Neuronal stem cell (in vitro differentiated cells): ENCODE measurements around the gene DNHD1.

Experiments
- DNase-seq: peaks from one replicate; pipeline ENCODE4 v3.0.0-alpha.2; 2013; ENCODE audit warnings: low spot score
- H2AFZ ChIP-seq: one replicate; pipeline ENCODE4 v1.6.1; 2013; ENCODE audit warnings: mild to moderate bottlenecking, low read length, inconsistent platforms
- H2AK5ac ChIP-seq: 2 replicates; pipeline ENCODE4 v1.6.1; 2013; ENCODE audit warnings: low read depth, mild to moderate bottlenecking, inconsistent platforms, low read length, moderate library complexity, mixed read lengths
- H2BK120ac ChIP-seq: 2 replicates; pipeline ENCODE4 v1.6.1; 2013; ENCODE audit warnings: low read depth, mild to moderate bottlenecking, inconsistent platforms, low read length, moderate library complexity, mixed read lengths
- H2BK12ac ChIP-seq: one replicate; pipeline ENCODE4 v1.6.1; 2013; ENCODE audit warnings: low read length, inconsistent platforms
- H2BK15ac ChIP-seq: 2 replicates; pipeline ENCODE4 v1.6.1; 2013; ENCODE audit warnings: mild to moderate bottlenecking, low read length, inconsistent platforms, mixed read lengths
- H2BK5ac ChIP-seq: one replicate; pipeline ENCODE4 v1.6.1; 2013; ENCODE audit warnings: inconsistent platforms, mild to moderate bottlenecking, low read length, moderate library complexity
- H3K14ac ChIP-seq: one replicate; pipeline ENCODE4 v1.6.1; 2013; ENCODE audit warnings: low read length, inconsistent platforms
- H3K18ac ChIP-seq: 2 replicates; pipeline ENCODE4 v1.6.1; 2013; ENCODE audit warnings: low read length, inconsistent platforms
- H3K23ac ChIP-seq: 2 replicates; pipeline ENCODE4 v1.6.1; 2013; ENCODE audit warnings: low read depth, mild to moderate bottlenecking, mixed read lengths, low read length, inconsistent platforms; ENCODE audit not compliant: poor library complexity
- H3K27ac ChIP-seq: replicated peaks from 3 replicates; pipeline ENCODE4 v1.5.1; 2013; ENCODE audit warnings: low read length, inconsistent platforms
- H3K27me3 ChIP-seq, 3 experiments: 2 replicates each; pipeline ENCODE4 v1.6.1; 2013; ENCODE audit warnings: low read length in 3 of 3, mild to moderate bottlenecking in 2 of 3, inconsistent platforms in 1 of 3, low read depth in 1 of 3, mixed read lengths in 1 of 3, moderate library complexity in 1 of 3; ENCODE audit not compliant: control insufficient read depth in 3 of 3, insufficient read depth in 3 of 3
- H3K36me3 ChIP-seq, 2 donors: replicated peaks in 1 of 2; 2 replicates each; pipeline ENCODE4 v1.6.1; 2013; ENCODE audit warnings: low read length in 2 of 2; ENCODE audit not compliant: control insufficient read depth in 2 of 2, insufficient read depth in 2 of 2
- H3K4ac ChIP-seq: 2 replicates; pipeline ENCODE4 v1.6.1; 2013; ENCODE audit warnings: inconsistent platforms, mild to moderate bottlenecking, low read length, moderate library complexity
- H3K4me1 ChIP-seq, 2 donors: 1 replicate in 1 of 2; 2 replicates in 1 of 2; pipeline ENCODE4 v1.6.1; 2013; ENCODE audit warnings: low read length in 2 of 2, low read depth in 1 of 2; ENCODE audit not compliant: control insufficient read depth in 2 of 2, insufficient read depth in 1 of 2
- H3K4me2 ChIP-seq: one replicate; pipeline ENCODE4 v1.6.1; 2013; ENCODE audit warnings: mild to moderate bottlenecking, low read length, inconsistent platforms; ENCODE audit not compliant: insufficient read depth, poor library complexity, severe bottlenecking
- H3K4me3 ChIP-seq, 2 donors: 2 replicates each; pipeline ENCODE4 v1.5.1; 2013; ENCODE audit warnings: low read length in 2 of 2, mild to moderate bottlenecking in 2 of 2, inconsistent platforms in 1 of 2, moderate library complexity in 1 of 2
- H3K79me1 ChIP-seq: one replicate; pipeline ENCODE4 v1.6.1; 2013; ENCODE audit warnings: low read depth, mild to moderate bottlenecking, inconsistent platforms, low read length, moderate library complexity
- H3K9ac ChIP-seq: one replicate; pipeline ENCODE4 v1.6.1; 2013; ENCODE audit warnings: mild to moderate bottlenecking, low read depth, low read length, inconsistent platforms; ENCODE audit not compliant: poor library complexity
- H3K9me3 ChIP-seq, 2 donors: replicated peaks in 1 of 2; 2 replicates each; pipeline versions ENCODE3 to v1.6.1; 2013; ENCODE audit warnings: low read length in 2 of 2, mild to moderate bottlenecking in 2 of 2, inconsistent platforms in 1 of 2, low read depth in 1 of 2, mixed read lengths in 1 of 2, moderate library complexity in 1 of 2; ENCODE audit not compliant: control insufficient read depth in 2 of 2, insufficient read depth in 1 of 2
- H4K8ac ChIP-seq: one replicate; pipeline ENCODE4 v1.6.1; 2013; ENCODE audit warnings: low read depth, mild to moderate bottlenecking, inconsistent platforms, low read length, moderate library complexity
- H4K91ac ChIP-seq: one replicate; pipeline ENCODE4 v1.6.1; 2013; ENCODE audit warnings: low read length, low read depth, mild to moderate bottlenecking, inconsistent platforms; ENCODE audit not compliant: poor library complexity
- WGBS, 2 donors: extraction: QIAGEN DNeasy Blood & Tissue Kit; methylation state at CpG; one replicate each; pipeline ENCODE4 v1.1.7; 2013; ENCODE audit warnings: missing lambda C conversion rate in 2 of 2, mixed read lengths in 1 of 2; ENCODE audit not compliant: insufficient read length in 2 of 2, insufficient replicate concordance in 1 of 2; ENCODE audit errors: extremely low coverage in 2 of 2; 5-methylcytosine and 5-hydroxymethylcytosine counted together

Gene DNHD1

DNA sequence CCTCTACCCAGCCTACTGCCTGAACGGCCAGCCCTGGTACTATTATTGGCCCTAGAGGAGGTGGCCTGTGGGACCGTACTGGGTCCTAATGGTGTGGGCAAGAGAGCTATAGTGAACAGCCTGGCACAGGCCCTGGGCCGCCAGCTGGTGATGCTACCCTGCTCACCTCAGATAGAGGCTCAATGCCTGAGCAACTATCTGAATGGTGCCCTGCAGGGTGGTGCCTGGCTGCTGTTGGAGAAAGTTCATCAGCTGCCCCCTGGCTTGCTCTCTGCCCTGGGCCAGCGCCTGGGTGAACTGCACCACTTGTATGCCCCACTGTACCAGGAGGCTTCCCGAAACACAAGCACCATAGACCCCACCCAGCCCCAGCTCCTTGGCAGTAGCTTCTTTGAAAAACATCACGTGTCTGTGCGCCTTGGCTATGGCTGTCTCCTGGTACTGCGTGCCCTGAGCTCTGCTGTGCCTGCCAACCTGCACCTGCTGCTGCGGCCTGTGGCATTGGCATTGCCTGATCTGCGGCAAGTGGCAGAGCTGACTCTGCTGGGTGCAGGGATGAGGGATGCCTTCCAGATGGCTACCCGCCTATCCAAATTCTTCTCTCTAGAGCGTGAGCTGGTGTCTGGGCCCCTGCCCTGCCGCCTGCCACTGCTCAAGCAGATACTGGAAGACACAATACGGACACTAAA, 49.0 kb downstream of the DNHD1 start:
- Histone ChIP-seq H3K4ac (no peak overlapping the region), H2BK15ac (no peak overlapping the region), H3K23ac (peak overlapping the region; percentile 45), H3K4me3 (peak overlapping the region in 1 of 2 donors; percentile 24), H2BK120ac (no peak overlapping the region), H2BK5ac (no peak overlapping the region), H4K8ac (no peak overlapping the region), H3K14ac (no peak overlapping the region), H3K4me1 (peaks cover 0 to 2% of the 10 kb centered on the region in 2 donors), H3K36me3 (peaks cover 4 to 21% of the 10 kb centered on the region in 2 donors), H2AFZ (no peak overlapping the region), H3K27ac (no peak overlapping the region), H3K79me1 (no peaks in the 10 kb centered on the region), H4K91ac (no peak overlapping the region), H3K9me3 (no peaks in the 10 kb centered on the region), H2AK5ac (no peak overlapping the region), H3K18ac (no peak overlapping the region), H3K9ac (no peak overlapping the region), H2BK12ac (no peak overlapping the region), H3K4me2 (no peak overlapping the region), H3K27me3 (no peaks in the 10 kb centered on the region)
- no CpG with 5 or more reads among the region's 14 CpGs for WGBS, 2 donors
- no peak for DNase-seq

DNA sequence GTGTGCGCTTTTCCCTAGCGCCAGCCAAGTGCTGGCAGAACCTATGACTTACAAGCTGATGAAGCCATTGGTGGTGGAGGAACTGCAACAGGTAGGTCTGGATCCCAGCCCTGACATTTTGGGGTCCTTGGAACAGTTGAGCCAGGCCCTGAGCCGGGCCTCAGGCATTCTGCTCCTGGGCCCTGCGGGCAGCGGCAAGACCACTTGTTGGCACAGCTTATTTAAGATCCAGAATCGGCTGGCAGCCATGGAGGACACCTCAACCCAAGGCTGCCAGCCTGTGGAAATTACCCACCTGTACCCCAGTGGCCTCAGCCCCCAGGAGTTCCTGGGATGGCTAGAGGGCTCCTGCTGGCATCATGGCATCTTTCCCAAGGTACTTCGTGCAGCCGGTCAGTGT, 49.7 kb downstream of the DNHD1 start:
- no CpG with 5 or more reads among the region's 8 CpGs for WGBS, 2 donors
- no peak overlapping the region for H3K4me3 ChIP-seq
- no peak overlapping the region for H4K91ac ChIP-seq
- no peak overlapping the region for H3K18ac ChIP-seq
- no peak overlapping the region for H3K4ac ChIP-seq
- no peak overlapping the region for H4K8ac ChIP-seq
- H3K36me3 ChIP-seq: peaks cover 4 to 21% of the 10 kb centered on the region in 2 donors
- no peaks in the 10 kb centered on the region for H3K27me3 ChIP-seq
- no peak overlapping the region for H2AK5ac ChIP-seq
- no peak overlapping the region for H2BK12ac ChIP-seq
- H2AFZ ChIP-seq: no peak overlapping the region
- H3K23ac ChIP-seq: no peak overlapping the region
- no peaks in the 10 kb centered on the region for H3K79me1 ChIP-seq
- no peak overlapping the region for H3K27ac ChIP-seq
- no peaks in the 10 kb centered on the region for H3K9me3 ChIP-seq
- DNase-seq: no peak
- no peak overlapping the region for H2BK120ac ChIP-seq
- no peaks in the 10 kb centered on the region for H3K4me1 ChIP-seq
- no peak overlapping the region for H2BK5ac ChIP-seq
- no peak overlapping the region for H3K9ac ChIP-seq
- no peak overlapping the region for H3K4me2 ChIP-seq
- H2BK15ac ChIP-seq: no peak overlapping the region
- H3K14ac ChIP-seq: no peak overlapping the region

DNA sequence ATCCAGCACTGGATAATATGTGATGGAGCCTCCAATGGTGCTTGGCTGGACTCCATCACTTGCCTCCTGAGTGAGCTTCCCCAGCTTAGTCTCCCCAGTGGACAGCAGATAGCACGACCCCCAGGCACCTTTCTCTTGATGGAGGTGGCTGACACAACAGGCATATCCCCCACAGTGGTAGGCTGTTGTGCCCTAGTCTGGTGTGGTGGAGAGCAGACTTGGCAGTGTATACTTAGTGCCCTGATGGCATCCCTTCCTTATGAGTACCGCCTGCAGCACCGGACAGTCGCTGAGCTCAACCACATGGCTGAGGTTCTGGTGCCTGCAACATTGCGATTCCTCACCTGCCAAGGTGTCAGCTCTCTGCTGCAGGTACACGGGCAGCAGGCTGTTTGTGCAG, 50.1 kb downstream of the DNHD1 start:
- Histone ChIP-seq H3K23ac (peak overlapping the region; percentile 20), H3K4me2 (no peak overlapping the region), H2AFZ (no peak overlapping the region), H3K4ac (no peak overlapping the region), H3K79me1 (no peaks in the 10 kb centered on the region), H3K9ac (no peak overlapping the region), H2AK5ac (no peak overlapping the region), H3K4me3 (peak overlapping the region in 1 of 2 donors; percentile 53), H3K36me3 (peaks cover 4 to 21% of the 10 kb centered on the region in 2 donors), H2BK120ac (no peak overlapping the region), H4K8ac (no peak overlapping the region), H3K14ac (no peak overlapping the region), H2BK15ac (no peak overlapping the region), H4K91ac (no peak overlapping the region), H3K4me1 (no peaks in the 10 kb centered on the region), H3K27ac (no peak overlapping the region), H2BK5ac (no peak overlapping the region), H3K18ac (no peak overlapping the region), H3K27me3 (no peaks in the 10 kb centered on the region), H3K9me3 (no peaks in the 10 kb centered on the region), H2BK12ac (no peak overlapping the region)
- no peak for DNase-seq
- WGBS, 2 donors: no CpG with 5 or more reads among the region's 6 CpGs

DNA sequence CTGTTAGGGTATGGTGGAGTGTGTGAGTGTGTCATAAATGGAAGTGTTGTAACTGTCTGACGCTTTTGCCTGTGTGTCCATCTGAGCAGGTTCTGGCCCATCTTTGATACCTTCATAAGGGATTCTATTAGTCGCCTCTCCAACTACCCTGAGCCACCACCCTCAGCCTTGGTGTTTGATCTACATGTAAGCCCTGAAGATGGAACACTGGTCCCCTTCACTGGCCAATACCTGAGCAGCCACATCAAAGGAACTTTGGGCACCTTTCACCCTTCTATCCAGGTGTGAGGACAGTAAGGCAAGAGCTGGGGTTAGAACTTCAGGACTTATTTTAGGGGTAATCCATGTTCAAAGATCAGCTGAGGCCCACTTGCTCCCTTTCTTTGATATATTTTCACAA, 51.0 kb downstream of the DNHD1 start:
- Histone ChIP-seq H3K27ac (no peak overlapping the region), H3K9me3 (no peaks in the 10 kb centered on the region)

More for the DNA sequence above, 51.0 kb downstream of the DNHD1 start:
- Histone ChIP-seq H2BK120ac (no peak overlapping the region), H3K9ac (no peak overlapping the region), H3K79me1 (no peaks in the 10 kb centered on the region), H2BK5ac (no peak overlapping the region), H3K27me3 (no peaks in the 10 kb centered on the region), H3K4me1 (no peaks in the 10 kb centered on the region), H2BK15ac (no peak overlapping the region), H4K91ac (no peak overlapping the region), H3K4me3 (peak overlapping the region in 1 of 2 donors; percentile 64), H3K23ac (no peak overlapping the region), H2AK5ac (no peak overlapping the region), H3K4ac (no peak overlapping the region), H4K8ac (no peak overlapping the region), H3K36me3 (peaks cover 4 to 21% of the 10 kb centered on the region in 2 donors), H3K4me2 (no peak overlapping the region), H2AFZ (no peak overlapping the region), H2BK12ac (no peak overlapping the region), H3K18ac (no peak overlapping the region), H3K14ac (no peak overlapping the region)
- DNase-seq: no peak
- no CpG with 5 or more reads among the region's 2 CpGs for WGBS, 2 donors
